Measurements from ENCODE around the gene ATRAID. TPM values are rescaled to one million over a fixed set of nuclear protein-coding genes. Genes with fewer than 3 reads are reported as not detected.

Gene ATRAID
- total and polyA plus RNA-seq, 12 donors = 116 to 162 (median 132) TPM

DNA sequence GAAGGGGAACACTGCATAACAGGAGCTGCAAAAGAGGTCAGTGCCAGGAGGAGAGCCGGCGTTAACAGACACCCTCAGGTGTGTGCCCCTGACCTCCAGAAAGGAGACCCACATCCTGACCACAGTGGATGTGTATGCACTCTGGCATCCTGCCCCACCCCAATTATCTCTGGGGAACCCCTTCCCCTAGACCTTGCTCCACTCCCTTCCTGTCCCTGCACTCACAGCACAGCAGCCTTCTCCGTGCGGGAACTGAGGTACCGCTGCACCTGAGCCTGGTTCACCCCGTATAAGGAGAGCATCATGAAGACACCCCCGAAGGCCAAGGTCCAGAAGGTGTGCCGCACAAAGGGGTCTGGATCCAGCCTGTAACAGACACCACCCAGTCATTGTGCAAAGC is 7.3 kb upstream of the ATRAID start:
- TF ChIP-seq, protein P1, sequence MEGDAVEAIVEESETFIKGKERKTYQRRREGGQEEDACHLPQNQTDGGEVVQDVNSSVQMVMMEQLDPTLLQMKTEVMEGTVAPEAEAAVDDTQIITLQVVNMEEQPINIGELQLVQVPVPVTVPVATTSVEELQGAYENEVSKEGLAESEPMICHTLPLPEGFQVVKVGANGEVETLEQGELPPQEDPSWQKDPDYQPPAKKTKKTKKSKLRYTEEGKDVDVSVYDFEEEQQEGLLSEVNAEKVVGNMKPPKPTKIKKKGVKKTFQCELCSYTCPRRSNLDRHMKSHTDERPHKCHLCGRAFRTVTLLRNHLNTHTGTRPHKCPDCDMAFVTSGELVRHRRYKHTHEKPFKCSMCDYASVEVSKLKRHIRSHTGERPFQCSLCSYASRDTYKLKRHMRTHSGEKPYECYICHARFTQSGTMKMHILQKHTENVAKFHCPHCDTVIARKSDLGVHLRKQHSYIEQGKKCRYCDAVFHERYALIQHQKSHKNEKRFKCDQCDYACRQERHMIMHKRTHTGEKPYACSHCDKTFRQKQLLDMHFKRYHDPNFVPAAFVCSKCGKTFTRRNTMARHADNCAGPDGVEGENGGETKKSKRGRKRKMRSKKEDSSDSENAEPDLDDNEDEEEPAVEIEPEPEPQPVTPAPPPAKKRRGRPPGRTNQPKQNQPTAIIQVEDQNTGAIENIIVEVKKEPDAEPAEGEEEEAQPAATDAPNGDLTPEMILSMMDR (IDR thresholded peaks at IDR 0.05) = no peak
- H3K9me3 ChIP-seq = no peaks in the 10 kb centered on the region
- H3K4me3 ChIP-seq = no peak overlapping the region
- WGBS, 2 donors = 93 to 94% methylated on average over 8 of the region's 8 CpGs
- DNase-seq (no peak), ATAC-seq (no peak)
- no peaks in the 10 kb centered on the region for H3K27me3 ChIP-seq
- H3K36me3 ChIP-seq = peaks cover 0 to 99% (median 24%) of the 10 kb centered on the region in 9 donors
- intact Hi-C loops (cut with DNase I) = loop anchor here in 3 of 10 donors (10.0 kb wide), 3 partner anchors 230 to 420 kb away; partner anchors contain the start of genes CENPA (in 1 of the 3) and MAPRE3 (in 1 of the 3)
- H3K27ac ChIP-seq = no peak overlapping the region
- H3K4me1 ChIP-seq = no peaks in the 10 kb centered on the region

DNA sequence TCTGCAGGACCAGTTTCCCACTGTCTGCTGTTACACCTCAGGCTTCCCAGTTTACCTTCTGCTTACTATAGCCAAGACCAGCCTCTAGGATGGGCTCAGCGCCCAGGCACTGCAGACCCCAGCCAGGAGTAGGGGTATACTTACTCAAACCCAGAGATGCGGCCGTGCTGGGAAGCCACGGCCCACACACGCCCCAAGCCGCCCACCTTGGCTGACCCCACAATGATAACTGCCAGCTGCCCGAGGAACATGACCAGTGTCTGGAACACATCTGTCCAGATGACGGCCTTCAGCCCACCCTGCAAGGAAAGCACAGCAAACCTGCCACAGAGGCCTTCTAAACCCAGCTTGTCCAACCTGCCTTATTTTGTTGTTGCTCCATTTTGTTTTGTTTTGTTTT is 6.6 kb upstream of the ATRAID start:
- H3K36me3 ChIP-seq = peaks cover 0 to 97% (median 20%) of the 10 kb centered on the region in 9 donors
- H3K27ac ChIP-seq = no peak overlapping the region
- WGBS, 2 donors = 74 to 77% methylated on average over 8 of the region's 8 CpGs
- intact Hi-C loops (cut with DNase I) = loop anchor here in 4 of 10 donors (5.0 to 10.0 kb wide), 4 partner anchors 108 to 420 kb away; partner anchors contain the start of genes CENPA (in 1 of the 4) and MAPRE3 (in 1 of the 4)
- no peaks in the 10 kb centered on the region for H3K4me1 ChIP-seq
- no peaks in the 10 kb centered on the region for H3K27me3 ChIP-seq
- DNase-seq (no peak), ATAC-seq (no peak)
- no peak overlapping the region for H3K4me3 ChIP-seq
- TF ChIP-seq, protein P1 (IDR thresholded peaks at IDR 0.05) = no peak
- no peaks in the 10 kb centered on the region for H3K9me3 ChIP-seq

DNA sequence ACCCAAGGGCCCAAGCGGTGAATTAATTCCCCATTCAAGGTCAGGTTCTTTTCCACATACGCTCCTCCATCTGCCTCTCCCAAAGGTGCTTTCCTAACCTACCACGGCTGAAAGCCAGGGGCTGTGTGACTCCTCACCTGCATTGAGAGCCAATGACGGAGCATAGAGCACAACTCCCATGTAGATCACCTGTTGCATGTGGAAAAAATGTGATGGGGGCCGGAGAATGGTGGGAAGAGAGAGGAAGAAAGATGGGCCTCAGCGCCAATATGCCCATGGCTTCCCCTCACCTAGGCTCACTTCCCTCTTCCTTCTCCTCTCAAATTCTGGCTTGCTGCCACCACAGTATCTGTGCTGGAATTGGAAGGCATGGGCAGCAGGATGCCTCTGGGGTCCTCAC is 5.5 kb upstream of the ATRAID start:
- peaks cover 0 to 87% (median 19%) of the 10 kb centered on the region in 9 donors for H3K36me3 ChIP-seq
- no peak overlapping the region for H3K4me3 ChIP-seq
- DNase-seq (no peak), ATAC-seq (no peak)
- no peaks in the 10 kb centered on the region for H3K27me3 ChIP-seq
- peaks cover 0 to 6% (median 5%) of the 10 kb centered on the region in 9 donors for H3K4me1 ChIP-seq
- 96 to 97% methylated on average over 6 of the region's 6 CpGs for WGBS, 2 donors
- TF ChIP-seq, protein P1 (IDR thresholded peaks at IDR 0.05) = no peak
- H3K27ac ChIP-seq = no peak overlapping the region
- intact Hi-C loops (cut with DNase I) = loop anchor here in 4 of 10 donors (5.0 to 10.0 kb wide), 4 partner anchors 109 to 422 kb away; partner anchors contain the start of genes CENPA (in 1 of the 4) and MAPRE3 (in 1 of the 4)
- H3K9me3 ChIP-seq = no peaks in the 10 kb centered on the region

DNA sequence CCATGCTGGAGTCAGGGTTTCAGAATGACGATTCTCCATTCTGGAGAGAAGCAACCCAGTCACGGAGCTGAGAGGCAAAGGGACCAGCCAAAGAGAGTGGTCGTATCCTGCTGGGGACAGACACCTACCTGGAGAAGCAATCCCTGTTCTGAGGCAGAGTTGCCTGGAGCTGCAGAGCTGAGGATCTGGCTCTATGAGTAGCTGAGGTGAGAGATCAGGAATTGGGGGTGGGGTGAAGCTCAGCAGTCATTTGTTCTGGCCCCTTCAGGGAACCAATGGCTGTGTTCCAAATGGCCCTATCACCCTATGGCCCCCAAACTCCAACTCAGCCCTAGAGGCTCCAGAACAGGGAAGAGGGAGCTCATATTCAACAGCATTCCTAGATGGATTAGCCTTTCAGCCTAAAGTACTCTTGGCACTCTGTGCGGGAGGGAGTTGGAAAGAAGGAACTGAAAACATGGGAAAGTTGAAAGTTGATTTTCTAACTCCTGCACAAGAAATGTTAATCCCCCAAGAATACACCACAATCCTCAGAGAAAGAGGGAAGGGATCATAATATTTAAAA is 3.3 kb upstream of the ATRAID start:
- 85 to 91% methylated on average over 4 of the region's 4 CpGs for WGBS, 2 donors
- intact Hi-C loops (cut with DNase I) = loop anchor here in 4 of 10 donors (5.0 to 10.0 kb wide), 4 partner anchors 111 to 424 kb away; partner anchors contain the start of genes CENPA (in 1 of the 4) and MAPRE3 (in 1 of the 4)
- ATAC-seq = no peak
- TF ChIP-seq, protein P1 (IDR thresholded peaks at IDR 0.05) = no peak
- Histone ChIP-seq H3K4me1 (peaks cover 7 to 17% (median 16%) of the 10 kb centered on the region in 9 donors), H3K4me3 (no peak overlapping the region), H3K27ac (no peak overlapping the region), H3K36me3 (peaks cover 0 to 68% (median 18%) of the 10 kb centered on the region in 9 donors), H3K27me3 (no peaks in the 10 kb centered on the region), H3K9me3 (no peaks in the 10 kb centered on the region)
- no peak for DNase-seq
